ENCODE measurements around the gene RPTOR.

The RPTOR gene

GRCh38 chr17:80970044-80970761 is 425.6 kb downstream of the RPTOR start:
- POLR2A ChIA-PET: no interaction called here
- CTCF ChIA-PET: interaction anchor here (0.6 to 1.8 kb wide), 7 partner anchors 9 to 545 kb away, joined by 3 to 14 read pairs (median 3); no protein-coding TSS in a partner anchor
- no peak overlapping the region for H3K27ac ChIP-seq (ENCODE audit: extremely low read depth, low read depth, low read length)
- H3K4me1 ChIP-seq (ENCODE audit: control insufficient read depth, insufficient read depth, low read length): no peaks in the 10 kb centered on the region
- peaks cover 0 to 4% of the 10 kb centered on the region in 2 experiments; a peak in 1 of 3 replicates for H3K36me3 ChIP-seq (ENCODE audit: control insufficient read depth in 2 of 2, insufficient read depth in 1 of 2, low read length in 2 of 2)
- TF ChIP-seq ZFP3 (tag by site-specific recombination; IDR thresholded peaks at IDR 0.05; ENCODE audit: low read depth) (no peak), INSM2 (tag by site-specific recombination; IDR thresholded peaks at IDR 0.05) (no peak), CTCF (tag by site-specific recombination; IDR thresholded peaks at IDR 0.05) (peak; percentile 87), ZNF449 (tag by site-specific recombination; IDR thresholded peaks at IDR 0.05) (peak; percentile 67), ZNF174 (tag by site-specific recombination; IDR thresholded peaks at IDR 0.05) (no peak), ZSCAN30 (tag by site-specific recombination; IDR thresholded peaks at IDR 0.05) (0 out of 2 replicates have a peak, but pooled peaks have one; percentile 13), ZNF692 (tag by site-specific recombination; IDR thresholded peaks at IDR 0.05) (no peak), ZNF664 (tag by site-specific recombination; IDR thresholded peaks at IDR 0.05) (no peak), ZFHX2 (tag by site-specific recombination; conservative IDR thresholded peaks at IDR 0.05) (0 out of 2 replicates have a peak, but pooled peaks have one; percentile 9), ZNF600 (tag by site-specific recombination; IDR thresholded peaks at IDR 0.05) (0 out of 2 replicates have a peak, but pooled peaks have one; percentile 20), ZIC2 (tag by site-specific recombination; IDR thresholded peaks at IDR 0.05) (peak; percentile 63), TRIM28 (IDR thresholded peaks at IDR 0.05; ENCODE audit: borderline replicate concordance, low read length) (no peak), ZBTB20 (tag by site-specific recombination; IDR thresholded peaks at IDR 0.05) (no peak), ZNF184 (tag by site-specific recombination; IDR thresholded peaks at IDR 0.05) (no peak), ZNF513 (tag by site-specific recombination; IDR thresholded peaks at IDR 0.05) (no peak), ZNF654 (tag by site-specific recombination; IDR thresholded peaks at IDR 0.05; ENCODE audit: low read depth) (peak; percentile 33)
- H3K4me3 ChIP-seq (ENCODE audit: low read depth, low read length): no peak overlapping the region
- no peaks in the 10 kb centered on the region for H3K9me3 ChIP-seq (ENCODE audit: control insufficient read depth, insufficient read depth, low read depth, low read length)
